ENCODE measurements around the gene GRIN2C.
"Not testable (repeated sequence)": the region's sequence is repeated elsewhere in the genome, so short reads cannot be mapped to it uniquely, and the experiment has no call there.

- not testable (repeated sequence) for TF ChIP-seq EZH2 (IDR thresholded peaks at IDR 0.05; ENCODE audit: low read length, missing control alignments); CTCF (conservative IDR thresholded peaks at IDR 0.05 in 1 of 2, IDR thresholded peaks at IDR 0.05 in 1 of 2; ENCODE audit: low read depth in 1 of 2, low read length in 2 of 2)
Measured at GRCh38 chr17:74909097-74909496, 49.4 kb upstream of the GRIN2C start.
